ENCODE data around the gene SLC44A5. TPM values are rescaled to one million over a fixed set of nuclear protein-coding genes. Genes with fewer than 3 reads are reported as not detected.

The SLC44A5 gene
- total RNA-seq, 3 donors from 2014 or later = 1.6 to 4.6 (median 4.2) TPM

DNA sequence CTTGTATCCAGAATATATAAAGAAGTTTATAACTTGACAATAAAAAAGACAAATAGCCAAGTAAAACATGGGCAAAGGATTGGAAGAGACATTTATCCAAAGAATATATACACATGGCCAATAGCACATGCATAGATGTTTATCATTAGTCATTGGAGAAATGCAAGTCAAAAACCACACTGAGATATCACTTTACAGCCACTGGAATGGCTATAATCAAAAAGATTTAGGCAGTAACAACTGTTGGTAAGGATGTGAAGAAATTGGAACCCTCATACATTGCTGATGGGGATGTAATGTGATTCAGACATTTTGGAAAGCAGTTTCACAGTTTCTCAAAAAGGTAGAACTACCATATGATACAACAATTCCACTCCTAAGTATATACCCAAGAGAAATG, 51.1 kb downstream of the SLC44A5 start:
- TF ChIP-seq, protein P1, sequence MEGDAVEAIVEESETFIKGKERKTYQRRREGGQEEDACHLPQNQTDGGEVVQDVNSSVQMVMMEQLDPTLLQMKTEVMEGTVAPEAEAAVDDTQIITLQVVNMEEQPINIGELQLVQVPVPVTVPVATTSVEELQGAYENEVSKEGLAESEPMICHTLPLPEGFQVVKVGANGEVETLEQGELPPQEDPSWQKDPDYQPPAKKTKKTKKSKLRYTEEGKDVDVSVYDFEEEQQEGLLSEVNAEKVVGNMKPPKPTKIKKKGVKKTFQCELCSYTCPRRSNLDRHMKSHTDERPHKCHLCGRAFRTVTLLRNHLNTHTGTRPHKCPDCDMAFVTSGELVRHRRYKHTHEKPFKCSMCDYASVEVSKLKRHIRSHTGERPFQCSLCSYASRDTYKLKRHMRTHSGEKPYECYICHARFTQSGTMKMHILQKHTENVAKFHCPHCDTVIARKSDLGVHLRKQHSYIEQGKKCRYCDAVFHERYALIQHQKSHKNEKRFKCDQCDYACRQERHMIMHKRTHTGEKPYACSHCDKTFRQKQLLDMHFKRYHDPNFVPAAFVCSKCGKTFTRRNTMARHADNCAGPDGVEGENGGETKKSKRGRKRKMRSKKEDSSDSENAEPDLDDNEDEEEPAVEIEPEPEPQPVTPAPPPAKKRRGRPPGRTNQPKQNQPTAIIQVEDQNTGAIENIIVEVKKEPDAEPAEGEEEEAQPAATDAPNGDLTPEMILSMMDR (IDR thresholded peaks at IDR 0.05) = no peak
- intact Hi-C loops (cut with DNase I, micrococcal nuclease) = no loop called here
- ATAC-seq (no peak), DNase-seq (no peak)
- no peaks in the 10 kb centered on the region for H3K36me3 ChIP-seq (ENCODE audit: low read depth)
- no peaks in the 10 kb centered on the region for H3K9me3 ChIP-seq
- no peak overlapping the region for H3K4me3 ChIP-seq
- H3K4me1 ChIP-seq (ENCODE audit: low read depth) = no peaks in the 10 kb centered on the region

DNA sequence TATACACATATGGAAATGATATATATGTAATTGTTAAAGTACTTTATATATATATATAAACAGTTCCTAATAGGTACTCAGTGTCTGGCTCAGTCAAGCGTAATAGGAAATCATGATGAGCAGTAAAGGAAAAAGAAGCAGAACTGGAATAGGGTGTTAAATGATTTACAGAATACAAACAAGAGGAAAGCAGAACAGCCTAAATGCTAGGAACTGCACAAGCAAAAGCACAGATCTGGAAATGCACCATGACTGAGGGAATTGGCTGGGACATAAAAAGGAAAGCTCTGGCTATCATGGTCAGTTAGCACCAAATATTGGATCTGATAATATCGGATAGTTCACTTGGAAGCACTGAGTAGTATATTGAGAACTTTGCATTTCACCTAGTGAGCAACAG, 51.8 kb downstream of the SLC44A5 start:
- no peaks in the 10 kb centered on the region for H3K4me1 ChIP-seq (ENCODE audit: low read depth)
- ATAC-seq = peak; percentile 31
- intact Hi-C loops (cut with DNase I, micrococcal nuclease) = no loop called here
- DNase-seq = no peak
- TF ChIP-seq, protein P1 (IDR thresholded peaks at IDR 0.05) = no peak
- no peaks in the 10 kb centered on the region for H3K9me3 ChIP-seq
- H3K36me3 ChIP-seq (ENCODE audit: low read depth) = no peaks in the 10 kb centered on the region
- H3K4me3 ChIP-seq = no peak overlapping the region

DNA sequence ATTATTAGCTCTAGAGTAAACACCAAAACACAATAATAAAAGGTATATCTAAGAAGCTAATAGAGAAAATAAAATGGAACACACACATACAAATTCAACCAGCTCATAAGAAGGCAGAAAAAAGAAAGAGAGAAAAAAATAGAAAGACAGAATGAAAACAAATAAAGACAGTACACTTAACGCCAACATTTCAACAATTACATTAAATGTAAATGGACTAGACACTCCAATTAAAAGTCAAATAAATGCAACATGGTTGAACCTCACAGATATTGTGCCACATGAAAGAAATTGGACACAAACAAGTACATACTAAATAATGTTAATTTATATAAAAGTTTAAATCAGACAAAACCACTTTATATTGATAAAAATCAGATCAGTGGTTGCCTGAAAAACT, 56.0 kb downstream of the SLC44A5 start:
- Histone ChIP-seq H3K4me3 (no peak overlapping the region), H3K4me1 (ENCODE audit: low read depth) (no peaks in the 10 kb centered on the region), H3K9me3 (no peaks in the 10 kb centered on the region), H3K36me3 (ENCODE audit: low read depth) (no peaks in the 10 kb centered on the region)
- TF ChIP-seq, protein P1 (IDR thresholded peaks at IDR 0.05) = no peak
- intact Hi-C loops (cut with DNase I, micrococcal nuclease) = no loop called here
- DNase-seq (no peak), ATAC-seq (no peak)

DNA sequence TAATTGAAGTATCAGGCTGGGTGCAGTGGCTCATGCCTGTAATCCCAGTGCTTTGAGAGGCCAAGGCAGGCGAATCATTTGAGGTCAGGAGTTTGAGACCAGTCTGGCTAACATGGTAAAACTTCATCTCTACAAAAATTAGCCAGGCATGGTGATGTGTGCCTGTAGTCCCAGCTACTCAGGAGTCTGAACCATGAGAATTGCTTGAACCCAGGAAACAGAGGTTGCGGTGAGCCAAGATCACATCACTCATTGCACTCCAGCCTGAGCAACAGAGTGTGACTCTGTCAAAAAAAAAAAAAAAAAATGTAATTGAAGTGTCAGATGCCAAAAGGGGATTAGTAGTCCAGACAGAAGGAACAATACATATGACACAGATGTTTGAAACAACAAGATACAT, 56.7 kb downstream of the SLC44A5 start:
- no peaks in the 10 kb centered on the region for H3K36me3 ChIP-seq (ENCODE audit: low read depth)
- H3K4me1 ChIP-seq (ENCODE audit: low read depth) = no peaks in the 10 kb centered on the region
- no peak for ATAC-seq
- no peaks in the 10 kb centered on the region for H3K9me3 ChIP-seq
- intact Hi-C loops (cut with DNase I, micrococcal nuclease) = no loop called here
- TF ChIP-seq, protein P1 (IDR thresholded peaks at IDR 0.05) = no peak
- no peak for DNase-seq
- H3K4me3 ChIP-seq = no peak overlapping the region

DNA sequence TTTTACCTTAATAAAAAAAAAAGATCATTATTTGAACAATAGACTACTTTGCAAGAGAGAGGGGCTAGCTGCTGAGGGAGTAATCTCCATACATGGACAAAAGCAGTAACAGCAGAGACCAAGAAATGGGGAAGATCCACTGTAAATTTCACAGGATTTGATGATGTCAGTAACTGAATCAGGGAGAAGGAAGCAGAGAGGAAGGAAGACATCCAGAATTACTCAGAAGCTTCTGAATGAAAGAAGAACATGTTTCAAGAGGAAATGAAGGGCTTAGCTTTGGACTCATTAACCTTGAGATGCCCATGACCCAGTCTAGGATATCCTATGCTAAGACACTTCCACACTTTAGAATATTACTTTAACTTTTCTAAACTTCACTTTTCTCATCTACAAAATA, 60.4 kb downstream of the SLC44A5 start:
- intact Hi-C loops (cut with DNase I, micrococcal nuclease) = no loop called here
- ATAC-seq (no peak), DNase-seq (no peak)
- no peaks in the 10 kb centered on the region for H3K36me3 ChIP-seq (ENCODE audit: low read depth)
- H3K9me3 ChIP-seq = no peaks in the 10 kb centered on the region
- no peak overlapping the region for H3K4me3 ChIP-seq
- TF ChIP-seq, protein P1 (IDR thresholded peaks at IDR 0.05) = no peak
- no peaks in the 10 kb centered on the region for H3K4me1 ChIP-seq (ENCODE audit: low read depth)

Measured in mucosa of descending colon (tissue), 3 donors.